ENCODE data around the gene COLGALT1. TPM values are rescaled to one million over a fixed set of nuclear protein-coding genes. Genes with fewer than 3 reads are reported as not detected.

COLGALT1 gene
- total RNA-seq, 1 experiment from 2014 or later = 48.5 TPM

DNA sequence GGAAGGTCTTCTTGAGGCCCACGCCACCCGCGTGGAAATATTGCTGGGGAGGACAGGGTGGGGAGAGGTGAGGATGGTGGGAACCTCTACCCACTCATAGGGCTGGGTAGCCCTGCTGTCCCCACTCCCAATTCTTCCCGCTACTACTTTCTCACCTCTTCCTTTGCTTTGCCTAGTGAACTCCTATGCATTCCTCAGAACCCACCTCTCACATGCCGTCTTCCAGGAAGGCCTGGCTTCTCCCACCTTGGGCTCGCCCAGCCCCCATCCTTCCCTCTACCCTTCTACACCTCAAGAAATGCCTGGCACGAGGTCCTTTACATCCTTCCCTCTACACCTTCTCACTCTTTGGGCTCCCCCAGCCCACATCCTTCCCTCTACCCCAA is 62.4 kb downstream of the COLGALT1 start:
- no peaks in the 10 kb centered on the region for H3K4me1 ChIP-seq (ENCODE audit: insufficient read depth, low read length)
- no peak overlapping the region for H3K14ac ChIP-seq (ENCODE audit: insufficient read depth, low read length)
- TF ChIP-seq, protein P1, sequence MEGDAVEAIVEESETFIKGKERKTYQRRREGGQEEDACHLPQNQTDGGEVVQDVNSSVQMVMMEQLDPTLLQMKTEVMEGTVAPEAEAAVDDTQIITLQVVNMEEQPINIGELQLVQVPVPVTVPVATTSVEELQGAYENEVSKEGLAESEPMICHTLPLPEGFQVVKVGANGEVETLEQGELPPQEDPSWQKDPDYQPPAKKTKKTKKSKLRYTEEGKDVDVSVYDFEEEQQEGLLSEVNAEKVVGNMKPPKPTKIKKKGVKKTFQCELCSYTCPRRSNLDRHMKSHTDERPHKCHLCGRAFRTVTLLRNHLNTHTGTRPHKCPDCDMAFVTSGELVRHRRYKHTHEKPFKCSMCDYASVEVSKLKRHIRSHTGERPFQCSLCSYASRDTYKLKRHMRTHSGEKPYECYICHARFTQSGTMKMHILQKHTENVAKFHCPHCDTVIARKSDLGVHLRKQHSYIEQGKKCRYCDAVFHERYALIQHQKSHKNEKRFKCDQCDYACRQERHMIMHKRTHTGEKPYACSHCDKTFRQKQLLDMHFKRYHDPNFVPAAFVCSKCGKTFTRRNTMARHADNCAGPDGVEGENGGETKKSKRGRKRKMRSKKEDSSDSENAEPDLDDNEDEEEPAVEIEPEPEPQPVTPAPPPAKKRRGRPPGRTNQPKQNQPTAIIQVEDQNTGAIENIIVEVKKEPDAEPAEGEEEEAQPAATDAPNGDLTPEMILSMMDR (conservative IDR thresholded peaks at IDR 0.05) = no peak
- no peak overlapping the region for H3K18ac ChIP-seq (ENCODE audit: insufficient read length, low read depth, low read length)
- no peak overlapping the region for H3K56ac ChIP-seq (ENCODE audit: insufficient read length, low read depth, low read length)
- peak overlapping the region in 2 of 3 experiments; percentile 15 to 69; a peak in 2 of 7 replicates for H3K27ac Mint-ChIP-seq
- H4K5ac ChIP-seq (ENCODE audit: insufficient read length, low read depth, low read length) = no peak overlapping the region
- no peak overlapping the region for H3K4me2 ChIP-seq (ENCODE audit: insufficient read depth, insufficient read length, low read length)
- no peaks in the 10 kb centered on the region for H3K79me2 ChIP-seq (ENCODE audit: insufficient read depth, low read length)
- H3K36me3 Mint-ChIP-seq (ENCODE audit: insufficient read depth in 1 of 3, low read depth in 3 of 3) = peaks cover 5 to 29% (median 25%) of the 10 kb centered on the region in 3 experiments
- no peak overlapping the region for H3K27ac ChIP-seq (ENCODE audit: insufficient read length, low read depth, low read length)
- H2BK5ac ChIP-seq (ENCODE audit: insufficient read length, low read length) = no peak overlapping the region
- no peaks in the 10 kb centered on the region for H3K23me2 ChIP-seq (ENCODE audit: insufficient read length, low read depth, low read length, poor library complexity, severe bottlenecking)
- H2BK15ac ChIP-seq (ENCODE audit: low read depth, low read length) = no peak overlapping the region
- H3K23ac ChIP-seq (ENCODE audit: insufficient read length, low read depth, low read length) = no peak overlapping the region
- H3K27me3 Mint-ChIP-seq (ENCODE audit: low read depth) = 0 out of 2 replicates have a peak, but pooled peaks cover under 1% of the 10 kb centered on the region
- no peaks in the 10 kb centered on the region; a peak in 1 of 5 replicates for H3K9me3 Mint-ChIP-seq
- no peaks in the 10 kb centered on the region for H3K27me3 ChIP-seq (ENCODE audit: insufficient read depth, low read length)
- no peak overlapping the region for H3K9ac ChIP-seq (ENCODE audit: extremely low read depth, insufficient read length, low read length)
- H2BK20ac ChIP-seq (ENCODE audit: low read depth, low read length, poor library complexity, severe bottlenecking) = no peak overlapping the region
- H2AFZ ChIP-seq (ENCODE audit: low read length) = no peak overlapping the region
- H3K4me3 Mint-ChIP-seq = no peak overlapping the region; a peak in 1 of 5 replicates
- H3K4me1 Mint-ChIP-seq = peaks cover 0 to 18% of the 10 kb centered on the region in 2 experiments; a peak in 2 of 4 replicates
- no CpG with 5 or more reads among the region's 7 CpGs for WGBS (ENCODE audit: extremely low coverage, insufficient read length, low lambda C conversion rate)
- H3T11ph ChIP-seq (ENCODE audit: low read length) = no peak overlapping the region
- H4K20me1 ChIP-seq (ENCODE audit: control insufficient read depth, insufficient read depth, insufficient read length) = peaks cover 2% of the 10 kb centered on the region
- no peaks in the 10 kb centered on the region for H3K9me3 ChIP-seq (ENCODE audit: control insufficient read depth, low read depth, low read length)
- no peak overlapping the region for H2AK5ac ChIP-seq (ENCODE audit: insufficient read length, low read length)
- DNase-seq = no peak
- H4K91ac ChIP-seq (ENCODE audit: insufficient read length, low read depth, low read length) = no peak overlapping the region
- no peak overlapping the region for H3K4ac ChIP-seq (ENCODE audit: low read depth, low read length)
- no peak overlapping the region for H4K8ac ChIP-seq (replicated peaks; ENCODE audit: insufficient read length, low read depth, low read length)
- H2BK12ac ChIP-seq (ENCODE audit: insufficient read length, low read depth, low read length) = no peak overlapping the region
- H3K79me1 ChIP-seq (ENCODE audit: insufficient read depth, low read depth, low read length, poor library complexity, severe bottlenecking) = no peaks in the 10 kb centered on the region
- H2BK120ac ChIP-seq (ENCODE audit: low read depth, low read length, poor library complexity, severe bottlenecking) = no peak overlapping the region
